Activated CD4-positive, alpha-beta T cell treated with anti-CD3 and anti-CD28 coated beads, Interleukin-2, Interleukin-6, amounts not matched to agents 100 ng/mL and 50 ng/mL, durations not matched to agents 16 hours and 8 hours (primary cell): ENCODE results near the gene RPS21.

Source experiments
- DNase-seq: peaks from one replicate; pipeline ENCODE4 v3.0.0-alpha.2; 2020

RPS21 gene

DNA sequence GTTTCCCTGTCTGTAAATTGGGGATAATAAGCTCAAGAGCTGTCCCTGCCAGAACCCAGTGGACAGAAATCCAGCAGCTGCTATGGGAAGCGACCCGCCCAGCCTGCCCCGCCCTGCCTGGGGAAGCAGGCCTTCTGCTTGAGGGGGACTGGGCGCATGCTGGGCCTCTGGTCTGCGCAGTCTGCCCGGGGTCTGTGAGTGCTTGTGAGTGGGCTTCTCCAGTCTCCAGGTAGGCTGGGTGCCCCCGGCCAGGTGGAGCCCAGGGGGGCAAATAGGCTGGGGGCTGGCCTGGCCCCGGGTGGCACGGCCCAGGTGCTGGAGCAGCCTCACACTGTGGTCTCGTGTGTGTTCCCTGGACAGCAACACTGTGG is 41.1 kb downstream of the RPS21 start:
- DNase-seq: no peak

- DNase-seq: no peak
Measured at GRCh38 chr20:62428396-62429295, 41.7 kb downstream of the RPS21 start.

DNA sequence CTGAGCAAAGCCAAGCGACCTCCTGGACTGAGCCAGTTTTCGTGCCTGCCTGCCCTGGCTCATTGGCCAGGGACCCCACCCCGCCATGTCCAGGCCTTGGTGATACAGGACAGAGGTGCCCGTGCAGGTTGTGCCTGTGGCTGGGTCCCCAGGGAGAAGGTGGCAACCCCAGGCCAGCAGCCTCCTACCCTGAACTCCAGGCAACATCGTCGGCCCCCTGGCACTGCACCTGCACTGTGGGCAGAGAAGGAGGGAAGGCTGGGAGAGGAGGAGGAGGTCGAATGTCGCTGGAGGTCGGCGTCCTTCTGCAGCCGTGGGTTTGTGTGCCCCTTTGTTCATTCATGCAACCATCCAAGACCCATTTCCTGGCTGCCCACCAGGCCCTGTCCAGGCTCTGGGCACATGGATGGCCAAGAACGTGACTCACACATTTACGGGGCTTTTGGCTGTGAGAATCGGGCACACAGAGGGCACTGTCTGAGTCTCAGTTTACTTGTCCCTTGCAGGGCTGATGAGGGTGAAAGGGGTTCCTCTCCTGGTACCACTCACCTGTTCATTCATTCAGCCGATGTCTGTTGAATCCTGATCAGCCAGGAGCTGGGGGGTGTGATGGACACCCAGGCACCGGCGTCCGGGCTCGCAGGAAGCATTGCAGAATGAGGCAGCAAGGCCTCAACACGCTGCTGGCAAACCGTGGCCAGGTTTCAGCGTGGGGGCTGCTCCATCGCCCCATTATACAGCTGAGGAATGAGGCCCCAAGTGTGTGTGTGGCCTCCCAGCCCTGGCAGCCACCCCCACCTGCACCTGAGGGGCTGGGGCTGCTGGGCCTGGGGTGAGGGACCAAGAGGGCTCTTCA is 42.8 kb downstream of the RPS21 start:
- DNase-seq: no peak

GRCh38 chr20:62430311-62430853 is 43.5 kb downstream of the RPS21 start:
- no peak for DNase-seq

DNA sequence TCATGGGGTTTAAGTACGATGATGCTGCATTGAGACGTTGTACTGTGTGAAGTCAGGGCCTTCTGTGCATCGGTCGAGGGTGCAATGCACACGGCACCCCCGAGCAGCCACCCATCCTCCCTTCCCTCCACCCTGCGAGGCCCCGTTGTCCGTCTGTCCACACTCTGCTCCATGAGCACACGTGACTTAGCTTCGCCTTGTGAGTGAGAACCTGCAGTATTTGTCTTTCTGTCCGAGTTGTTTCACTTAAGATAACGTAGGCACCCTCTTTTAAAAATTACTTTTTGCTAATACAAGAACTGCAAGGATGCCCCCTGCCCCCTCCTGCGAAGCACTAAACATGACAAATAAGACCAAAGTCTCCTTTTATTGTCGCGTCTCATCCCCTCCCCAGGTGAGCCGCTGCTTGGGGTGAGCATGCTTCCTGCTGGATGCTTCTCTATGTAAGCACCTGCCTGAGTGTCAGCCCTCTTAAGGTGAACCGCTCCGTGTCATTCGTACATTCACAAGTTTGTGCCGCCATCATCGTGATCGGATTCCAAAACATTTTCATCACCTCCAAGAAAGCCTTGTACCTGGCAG is 44.1 kb downstream of the RPS21 start:
- no peak for DNase-seq

GRCh38 chr20:62433658-62434497 is 47.0 kb downstream of the RPS21 start:
- no peak for DNase-seq

DNA sequence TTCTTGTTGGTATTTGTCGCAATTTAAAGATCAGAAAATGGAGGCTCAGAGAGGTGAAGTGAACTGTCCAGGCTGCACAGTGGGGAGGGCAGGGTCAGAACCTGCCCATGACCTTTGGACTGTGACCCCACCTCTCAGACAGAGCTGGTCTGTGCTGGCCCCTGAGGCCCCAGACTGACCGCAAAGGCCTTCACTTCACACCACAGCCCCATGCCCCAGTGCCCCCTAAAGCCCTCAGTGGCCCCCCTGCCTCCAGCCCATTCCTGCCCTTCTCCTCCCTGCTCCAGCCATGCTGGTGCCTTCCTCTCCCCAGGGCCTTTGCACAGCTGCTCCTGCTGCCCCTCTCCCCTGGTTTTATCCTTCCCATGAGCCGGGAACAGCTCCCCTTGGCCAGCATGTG is 49.8 kb downstream of the RPS21 start:
- DNase-seq: no peak

- DNase-seq: no peak
Measured at GRCh38 chr20:62437496-62437895, 50.6 kb downstream of the RPS21 start.

DNA sequence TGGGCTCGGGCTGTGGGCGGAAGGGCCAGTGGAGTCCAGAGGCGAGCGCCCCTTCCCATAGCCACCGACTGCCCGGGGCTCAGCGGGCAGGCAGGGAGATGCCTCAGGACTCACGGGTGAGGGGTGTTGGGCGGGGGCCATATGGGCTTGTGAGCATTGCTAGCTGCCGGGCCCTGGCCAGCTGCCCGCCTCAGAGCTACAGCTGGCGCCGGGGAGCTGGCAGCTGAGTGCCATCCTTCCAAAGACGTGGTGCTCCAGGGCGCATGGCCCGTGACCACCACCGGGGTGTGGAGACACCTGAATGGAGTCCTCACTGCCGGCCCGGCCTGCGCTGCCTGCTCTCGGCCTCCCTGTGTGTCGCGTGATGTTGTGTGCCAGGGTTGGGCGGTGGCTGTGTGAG is 51.0 kb downstream of the RPS21 start:
- no peak for DNase-seq
